ENCODE results near the gene ACTMAP. TPM values are rescaled to one million over a fixed set of nuclear protein-coding genes. Genes with fewer than 3 reads are reported as not detected.
"Not testable (repeated sequence)": the region's sequence is repeated elsewhere in the genome, so short reads cannot be mapped to it uniquely, and the experiment has no call there.

ACTMAP gene
- total RNA-seq, 2 donors from 2014 or later, result 0.68 to 1.1 TPM

DNA sequence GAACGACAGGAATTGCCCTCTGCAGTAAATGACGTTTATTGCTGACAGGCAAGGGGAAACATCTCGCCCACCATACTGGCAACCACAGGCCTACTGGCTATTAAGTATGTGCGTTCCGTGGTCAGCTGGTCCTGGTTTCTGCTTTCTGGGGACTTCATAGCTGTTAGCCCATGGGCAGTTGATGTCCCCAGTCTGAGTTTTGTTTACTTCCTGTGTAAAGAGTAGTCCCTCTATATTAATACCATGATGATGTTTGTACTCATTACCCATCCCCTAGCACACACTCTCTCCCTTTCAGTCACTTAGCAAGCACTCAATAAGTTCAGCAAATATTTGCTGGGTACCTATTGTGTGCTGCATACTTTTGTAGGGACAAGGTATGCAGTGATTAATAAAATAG is 18.6 kb upstream of the ACTMAP start:
- H3K9me3 ChIP-seq, result no peaks in the 10 kb centered on the region
- TF ChIP-seq CTCF (IDR thresholded peaks at IDR 0.05), result no peak
- H3K4me1 ChIP-seq (ENCODE audit: control insufficient read depth in 1 of 2, low read depth in 2 of 2), result no peaks in the 10 kb centered on the region
- H3K27ac ChIP-seq, result no peak overlapping the region
- no peaks in the 10 kb centered on the region for H3K27me3 ChIP-seq (replicated peaks; ENCODE audit: insufficient read depth)
- ATAC-seq (ENCODE audit: insufficient number of reproducible peaks, low FRiP score, low read depth) (no peak), DNase-seq (ENCODE audit: low spot score) (no peak)
- H3K4me3 ChIP-seq, result no peak overlapping the region
- H3K36me3 ChIP-seq, result peaks cover 26% of the 10 kb centered on the region

DNA sequence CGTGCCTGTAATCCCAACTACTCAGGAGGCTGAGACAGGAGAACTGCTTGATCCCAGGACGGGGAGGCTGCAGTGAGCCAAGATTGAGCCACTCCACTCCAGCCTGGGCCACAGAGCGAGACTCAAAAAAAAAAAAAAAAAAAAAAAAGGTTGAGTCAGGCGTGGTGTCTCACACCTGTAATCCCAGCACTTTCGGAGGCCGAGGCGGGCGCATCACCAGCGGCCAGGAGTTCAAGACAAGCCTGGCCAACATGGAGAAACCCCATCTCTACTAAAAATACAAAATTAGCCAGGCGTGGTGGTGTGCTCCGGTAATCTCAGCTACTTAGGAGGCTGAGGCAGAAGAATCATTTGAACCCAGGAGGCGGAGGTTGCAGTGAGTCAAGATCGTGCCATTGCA is 16.1 kb upstream of the ACTMAP start:
- H3K4me1 ChIP-seq (ENCODE audit: control insufficient read depth in 1 of 2, low read depth in 2 of 2); H3K9me3 ChIP-seq; H3K27ac ChIP-seq; H3K4me3 ChIP-seq; H3K27me3 ChIP-seq (replicated peaks; ENCODE audit: insufficient read depth); DNase-seq (ENCODE audit: low spot score); ATAC-seq (ENCODE audit: insufficient number of reproducible peaks, low FRiP score, low read depth): not testable (repeated sequence)
- H3K36me3 ChIP-seq, result peaks cover 50% of the 10 kb centered on the region

GRCh38 chr19:40763963-40764362 is 13.7 kb upstream of the ACTMAP start:
- DNase-seq (ENCODE audit: low spot score), result no peak
- H3K4me1 ChIP-seq (ENCODE audit: control insufficient read depth in 1 of 2, low read depth in 2 of 2), result no peaks in the 10 kb centered on the region
- H3K36me3 ChIP-seq, result peaks cover 71% of the 10 kb centered on the region
- no peak for ATAC-seq (ENCODE audit: insufficient number of reproducible peaks, low FRiP score, low read depth)
- H3K4me3 ChIP-seq, result no peak overlapping the region
- H3K27ac ChIP-seq, result no peak overlapping the region
- no peaks in the 10 kb centered on the region for H3K27me3 ChIP-seq (replicated peaks; ENCODE audit: insufficient read depth)
- no peak for TF ChIP-seq CTCF (IDR thresholded peaks at IDR 0.05)
- H3K9me3 ChIP-seq, result no peaks in the 10 kb centered on the region

DNA sequence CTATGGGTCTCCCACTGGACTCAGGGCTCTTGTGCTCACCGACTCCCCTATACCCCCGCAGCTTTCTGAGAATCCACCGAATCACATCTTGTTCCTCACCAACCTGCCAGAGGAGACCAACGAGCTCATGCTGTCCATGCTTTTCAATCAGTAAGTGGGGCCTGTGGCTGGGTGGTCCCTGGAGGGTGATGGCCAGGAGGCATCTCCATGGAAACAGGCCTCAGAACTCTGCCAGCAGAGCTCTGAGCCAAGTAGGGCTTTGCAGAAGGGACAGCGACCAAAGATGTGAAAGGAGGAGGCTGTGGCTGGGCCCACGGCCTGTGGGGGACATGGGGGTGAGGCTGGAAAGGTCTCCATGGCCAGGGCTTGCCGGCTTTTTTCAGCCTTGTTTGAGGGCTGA is 13.2 kb upstream of the ACTMAP start:
- no peaks in the 10 kb centered on the region for H3K9me3 ChIP-seq
- DNase-seq (ENCODE audit: low spot score) (no peak), ATAC-seq (ENCODE audit: insufficient number of reproducible peaks, low FRiP score, low read depth) (no peak)
- TF ChIP-seq CTCF (IDR thresholded peaks at IDR 0.05), result no peak
- H3K27ac ChIP-seq, result no peak overlapping the region
- H3K4me1 ChIP-seq (ENCODE audit: control insufficient read depth in 1 of 2, low read depth in 2 of 2), result no peaks in the 10 kb centered on the region
- H3K36me3 ChIP-seq, result peaks cover 75% of the 10 kb centered on the region
- no peak overlapping the region for H3K4me3 ChIP-seq
- H3K27me3 ChIP-seq (replicated peaks; ENCODE audit: insufficient read depth), result no peaks in the 10 kb centered on the region

DNA sequence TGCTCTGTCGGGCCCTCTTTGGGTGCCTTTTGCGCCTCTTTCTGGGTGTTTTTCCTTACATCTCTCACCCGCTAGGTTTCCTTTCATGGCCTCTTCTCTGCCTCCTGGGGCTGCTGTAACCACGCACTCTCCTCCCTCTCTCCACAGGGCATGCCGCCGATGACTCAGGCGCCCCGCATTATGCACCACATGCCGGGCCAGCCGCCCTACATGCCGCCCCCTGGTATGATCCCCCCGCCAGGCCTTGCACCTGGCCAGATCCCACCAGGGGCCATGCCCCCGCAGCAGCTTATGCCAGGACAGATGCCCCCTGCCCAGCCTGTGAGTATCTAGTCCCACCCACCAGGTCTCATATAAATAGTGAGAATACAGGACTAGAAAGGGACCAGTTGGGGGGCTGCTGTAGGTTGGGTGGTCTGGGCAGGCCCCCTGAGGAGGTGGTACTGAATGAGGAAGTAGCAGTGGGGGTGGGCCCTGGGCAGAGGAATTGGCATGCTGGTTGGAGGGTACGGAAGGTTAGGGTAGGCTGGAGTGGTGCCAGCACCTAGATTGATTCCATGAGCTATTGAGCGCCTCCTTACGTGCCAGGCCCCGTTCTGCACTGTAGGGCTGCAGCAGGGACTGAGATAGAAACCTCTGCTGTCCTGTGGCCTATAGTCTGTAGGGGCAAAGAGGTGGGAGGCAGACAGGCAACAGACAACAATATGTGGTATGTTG is 12.6 kb upstream of the ACTMAP start:
- no peak for TF ChIP-seq CTCF (IDR thresholded peaks at IDR 0.05)
- ATAC-seq (ENCODE audit: insufficient number of reproducible peaks, low FRiP score, low read depth) (no peak), DNase-seq (ENCODE audit: low spot score) (no peak)
- H3K4me3 ChIP-seq, result no peak overlapping the region
- no peaks in the 10 kb centered on the region for H3K4me1 ChIP-seq (ENCODE audit: control insufficient read depth in 1 of 2, low read depth in 2 of 2)
- H3K27ac ChIP-seq, result no peak overlapping the region
- no peaks in the 10 kb centered on the region for H3K9me3 ChIP-seq
- peaks cover 81% of the 10 kb centered on the region for H3K36me3 ChIP-seq
- no peaks in the 10 kb centered on the region for H3K27me3 ChIP-seq (replicated peaks; ENCODE audit: insufficient read depth)

- H3K4me1 ChIP-seq (ENCODE audit: control insufficient read depth in 1 of 2, low read depth in 2 of 2), result peaks cover 7 to 25% of the 10 kb centered on the region in 2 donors
- TF ChIP-seq CTCF (IDR thresholded peaks at IDR 0.05), result no peak
- DNase-seq (ENCODE audit: low spot score), result no peak
- H3K9me3 ChIP-seq, result no peaks in the 10 kb centered on the region
- H3K27me3 ChIP-seq (replicated peaks; ENCODE audit: insufficient read depth), result no peaks in the 10 kb centered on the region
- ATAC-seq (ENCODE audit: insufficient number of reproducible peaks, low FRiP score, low read depth), result no peak
- H3K4me3 ChIP-seq, result no peak overlapping the region
- H3K36me3 ChIP-seq, result peaks cover 67% of the 10 kb centered on the region
- no peak overlapping the region for H3K27ac ChIP-seq
Observed at GRCh38 chr19:40759352-40759751, 9.1 kb upstream of the ACTMAP start.
